Keratinocyte (primary cell): ENCODE results near the gene ELMOD1. TPM values are rescaled to one million over a fixed set of nuclear protein-coding genes. Genes with fewer than 3 reads are reported as not detected.

Experiments
- DNase-seq: peaks from one replicate; pipeline ENCODE4 v3.0.0-alpha.2; 2011; ENCODE audit warnings: low read depth, missing footprints, low spot score
- FAIRE-seq: peaks from 2 replicates; lab custom pipeline; 2011; peaks lifted over from hg19 to GRCh38; lab: Jason Lieb, UNC
- H2AFZ ChIP-seq: 2 replicates; pipeline ENCODE4 v1.6.0; 2012; ENCODE audit warnings: low read length, control low read depth, inconsistent platforms; ENCODE audit not compliant: control insufficient read depth
- H3K27ac ChIP-seq: 2 replicates; pipeline ENCODE4 v1.5.1; 2011; ENCODE audit warnings: low read length; ENCODE audit not compliant: control insufficient read depth, insufficient read depth
- H3K27me3 ChIP-seq: 3 replicates; pipeline ENCODE4 v1.6.0; 2011; ENCODE audit warnings: low read length; ENCODE audit not compliant: control insufficient read depth, insufficient read depth; ENCODE audit errors: extremely low read depth
- H3K36me3 ChIP-seq, 2 experiments: 2 replicates in 1 of 2; 3 replicates in 1 of 2; pipeline ENCODE4 v1.5.1; 2011; ENCODE audit warnings: low read length in 2 of 2, mild to moderate bottlenecking in 1 of 2; ENCODE audit not compliant: control insufficient read depth in 2 of 2, insufficient read depth in 2 of 2; ENCODE audit errors: extremely low read depth in 1 of 2
- H3K4me1 ChIP-seq: 3 replicates; pipeline ENCODE4 v1.5.1; 2011; ENCODE audit warnings: low read length; ENCODE audit not compliant: control insufficient read depth, insufficient read depth; ENCODE audit errors: extremely low read depth
- H3K4me2 ChIP-seq: 3 replicates; pipeline ENCODE4 v1.6.0; 2011; ENCODE audit warnings: low read depth, low read length; ENCODE audit not compliant: control insufficient read depth, insufficient read depth; ENCODE audit errors: extremely low read depth
- H3K4me3 ChIP-seq, 3 experiments: fragments of 200-600 bp in 1 of 3; sonication (generic) in 1 of 3; 2 replicates in 2 of 3; 3 replicates in 1 of 3; pipeline ENCODE4 v1.5.1; 2011 to 2016; ENCODE audit warnings: low read length in 3 of 3, mild to moderate bottlenecking in 3 of 3, control low read depth in 2 of 3, inconsistent platforms in 1 of 3, low read depth in 1 of 3, mixed read lengths in 1 of 3, mixed run types in 1 of 3, moderate library complexity in 1 of 3; ENCODE audit not compliant: control insufficient read depth in 2 of 3, insufficient read depth in 2 of 3; ENCODE audit errors: extremely low read depth in 1 of 3
- H3K79me2 ChIP-seq: 2 replicates; pipeline ENCODE4 v1.6.0; 2012; ENCODE audit warnings: low read length; ENCODE audit not compliant: control insufficient read depth, insufficient read depth
- H3K9ac ChIP-seq: 3 replicates; pipeline ENCODE4 v1.6.0; 2011; ENCODE audit warnings: low read length; ENCODE audit not compliant: control insufficient read depth, insufficient read depth; ENCODE audit errors: extremely low read depth
- H3K9me1 ChIP-seq: 3 replicates; pipeline ENCODE4 v1.6.0; 2011; ENCODE audit warnings: low read length; ENCODE audit not compliant: control insufficient read depth, insufficient read depth; ENCODE audit errors: extremely low read depth
- H3K9me3 ChIP-seq: 2 replicates; pipeline ENCODE4 v1.5.1; 2012; ENCODE audit warnings: low read depth, low read length; ENCODE audit not compliant: control insufficient read depth
- H4K20me1 ChIP-seq: 3 replicates; pipeline ENCODE4 v1.6.0; 2011; ENCODE audit warnings: low read length; ENCODE audit not compliant: control insufficient read depth, insufficient read depth; ENCODE audit errors: extremely low read depth
- CTCF ChIP-seq, 3 experiments: IDR thresholded peaks in 1 of 3; conservative IDR thresholded peaks in 1 of 3; optimal IDR thresholded peaks in 1 of 3; 2 replicates in 2 of 3; 3 replicates in 1 of 3; pipeline versions ENCODE3 to v1.5.1; 2011; ENCODE audit warnings: low read length in 3 of 3, mild to moderate bottlenecking in 3 of 3, moderate library complexity in 2 of 3, control low read depth in 1 of 3, inconsistent platforms in 1 of 3; ENCODE audit not compliant: insufficient read depth in 2 of 3; ENCODE audit errors: extremely low read depth in 1 of 3
- EZH2 ChIP-seq: IDR thresholded peaks from one replicate; pipeline ENCODE4 v1.6.1; 2012; ENCODE audit warnings: inconsistent platforms, mild to moderate bottlenecking, low read length, moderate library complexity
- dilution Hi-C: fragments of 300-500 bp; cut with MboI; formaldehyde crosslinking; loops from one replicate; pipeline ENCODE4 v1.7.0; 2020; ENCODE audit warnings: low sequenced_read_pairs; ENCODE audit not compliant: extremely low pct_ligation_motif_present
- polyA plus RNA-seq, 5 experiments: library from polyadenylated mRNA; depleted of rRNA in 3 of 5; stranded (reverse) in 3 of 5; stranded (forward) in 1 of 5; unstranded in 1 of 5; fragments of >200 nt; gene quantifications; 1 replicate in 1 of 5; 2 replicates in 3 of 5; 3 replicates in 1 of 5; pipeline versions ENCODE4 v1.2.1 to v1.2.3, GENCODE V29; 2011 to 2012; ENCODE audit warnings: missing spikeins in 2 of 5, low read depth in 1 of 5, low replicate concordance in 1 of 5

Gene ELMOD1
- polyA plus RNA-seq, 1 donor (not counting 4 experiments of a cell fraction or from before 2014, with no cell fraction given): 0.63 TPM

- Histone ChIP-seq H3K4me1 (no peaks in the 10 kb centered on the region), H2AFZ (no peak overlapping the region), H3K9ac (no peak overlapping the region), H3K4me3 (no peak overlapping the region), H3K9me1 (no peaks in the 10 kb centered on the region), H3K4me2 (no peak overlapping the region), H3K27ac (no peak overlapping the region), H3K27me3 (no peaks in the 10 kb centered on the region), H3K9me3 (no peaks in the 10 kb centered on the region), H3K36me3 (no peaks in the 10 kb centered on the region), H3K79me2 (no peaks in the 10 kb centered on the region), H4K20me1 (no peaks in the 10 kb centered on the region)
- FAIRE-seq: no peak
- dilution Hi-C loops: no loop called here
- TF ChIP-seq EZH2: no peak
- no peak for TF ChIP-seq CTCF (optimal IDR thresholded peaks at IDR 0.05 in 1 of 3, IDR thresholded peaks at IDR 0.05 in 1 of 3, conservative IDR thresholded peaks at IDR 0.05 in 1 of 3; ENCODE audit: extremely low read depth in 1 of 3, insufficient read depth in 2 of 3, low read length in 3 of 3)
- no peak for DNase-seq
Measured at GRCh38 chr11:107646783-107647182, 55.8 kb downstream of the ELMOD1 start.

DNA sequence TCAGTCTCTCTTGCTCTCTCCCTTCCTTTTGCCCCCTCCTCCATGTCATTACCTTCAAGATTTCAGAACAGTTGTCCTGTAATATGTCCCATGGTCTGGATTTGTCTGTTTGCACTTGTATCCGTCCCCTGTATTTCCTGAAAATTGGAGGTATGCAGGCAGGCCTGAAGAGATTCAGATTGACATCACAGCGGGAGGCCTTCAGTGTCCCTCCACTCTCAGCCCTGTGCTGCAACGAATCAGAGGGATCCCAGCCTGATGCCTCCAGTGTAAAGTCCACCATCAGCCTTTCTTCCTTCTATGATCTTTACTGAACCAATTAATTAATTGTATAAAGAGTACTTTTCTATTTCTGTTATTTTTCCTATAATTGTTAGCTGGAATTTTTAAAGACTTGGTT is 57.3 kb downstream of the ELMOD1 start:
- dilution Hi-C loops: no loop called here
- Histone ChIP-seq H3K36me3 (no peaks in the 10 kb centered on the region), H3K79me2 (no peaks in the 10 kb centered on the region), H3K27me3 (no peaks in the 10 kb centered on the region), H2AFZ (no peak overlapping the region), H3K9ac (no peak overlapping the region), H3K4me2 (no peak overlapping the region), H3K27ac (no peak overlapping the region), H3K9me1 (no peaks in the 10 kb centered on the region), H3K9me3 (no peaks in the 10 kb centered on the region), H3K4me1 (no peaks in the 10 kb centered on the region), H3K4me3 (no peak overlapping the region), H4K20me1 (no peaks in the 10 kb centered on the region)
- FAIRE-seq (no peak), DNase-seq (no peak)
- no peak for TF ChIP-seq EZH2
- TF ChIP-seq CTCF (optimal IDR thresholded peaks at IDR 0.05 in 1 of 3, IDR thresholded peaks at IDR 0.05 in 1 of 3, conservative IDR thresholded peaks at IDR 0.05 in 1 of 3; ENCODE audit: extremely low read depth in 1 of 3, insufficient read depth in 2 of 3, low read length in 3 of 3): no peak
